Stimulated activated CD4-positive, alpha-beta T cell treated with anti-CD3 and anti-CD28 coated beads, TNF-alpha, amount 100 ng/mL, for 24 hours (primary cell): ENCODE results near the gene C5AR2.
A peak's percentile ranks its signal among the peaks of the same experiment; 100 is the strongest.
"Not testable (repeated sequence)": the region's sequence is repeated elsewhere in the genome, so short reads cannot be mapped to it uniquely, and the experiment has no call there.

Experiments used
- DNase-seq, 3 experiments: peaks; one replicate each; pipeline ENCODE4 v3.0.0-alpha.2; 2020; ENCODE audit warnings: low read depth in 3 of 3

The C5AR2 gene

DNA sequence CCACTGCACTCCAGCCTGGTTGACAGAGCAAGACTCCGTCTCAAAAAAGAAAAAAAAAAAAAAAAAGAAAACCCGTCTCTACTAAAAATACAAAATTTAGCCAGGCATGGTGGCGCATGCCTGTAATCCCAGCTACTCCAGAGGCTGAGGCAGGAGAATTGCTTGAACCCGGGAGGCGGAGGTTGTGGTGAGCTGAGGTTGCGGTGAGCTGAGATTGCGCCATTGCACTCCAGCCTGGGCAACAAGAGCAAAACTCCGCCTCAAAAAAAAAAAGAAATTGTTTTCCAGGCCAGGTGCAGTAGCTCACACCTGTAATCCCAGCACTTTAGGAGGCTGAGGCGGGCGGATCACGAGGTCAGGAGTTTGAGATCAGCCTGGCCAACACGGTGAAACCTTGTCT is 54.6 kb downstream of the C5AR2 start:
- not testable (repeated sequence) for DNase-seq

DNA sequence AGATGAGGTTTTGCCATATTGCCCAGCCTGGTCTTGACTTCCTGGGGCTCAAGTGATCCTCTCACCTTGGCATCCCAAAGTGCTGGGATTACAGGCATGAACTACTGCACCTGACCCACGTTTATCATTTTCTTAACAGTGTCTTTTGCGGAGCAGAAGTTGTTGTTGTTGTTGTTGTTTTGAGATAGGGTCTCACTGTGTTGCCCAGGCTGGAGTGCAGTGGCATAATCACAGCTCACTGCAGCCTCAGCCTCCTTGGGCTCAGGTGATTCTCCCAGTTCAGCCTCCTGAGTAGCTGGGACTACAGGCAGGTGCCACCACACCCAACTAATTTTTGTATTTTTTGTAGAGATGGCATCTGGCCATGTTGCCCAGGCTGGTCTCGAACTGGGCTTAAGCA is 55.6 kb downstream of the C5AR2 start:
- DNase-seq: not testable (repeated sequence)

DNA sequence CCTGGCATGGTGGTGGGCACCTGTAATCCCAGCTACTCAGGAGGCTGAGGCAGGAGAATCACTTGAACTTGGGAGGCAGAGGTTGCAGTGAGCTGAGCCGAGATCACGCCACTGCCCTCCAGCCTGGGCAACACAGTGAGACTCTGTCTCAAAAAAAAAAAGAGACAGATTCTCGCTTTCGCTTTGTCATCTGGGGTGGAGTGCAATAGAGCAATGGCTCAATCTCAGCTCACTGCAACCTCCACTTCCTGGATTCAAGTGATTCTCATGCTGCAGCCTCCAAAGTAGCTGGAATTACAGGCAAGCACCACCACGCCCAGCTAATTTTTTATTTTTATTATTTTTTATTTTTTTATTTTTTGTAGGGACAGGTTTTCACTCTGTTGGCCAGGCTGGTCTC is 56.7 kb downstream of the C5AR2 start:
- DNase-seq: not testable (repeated sequence)

DNA sequence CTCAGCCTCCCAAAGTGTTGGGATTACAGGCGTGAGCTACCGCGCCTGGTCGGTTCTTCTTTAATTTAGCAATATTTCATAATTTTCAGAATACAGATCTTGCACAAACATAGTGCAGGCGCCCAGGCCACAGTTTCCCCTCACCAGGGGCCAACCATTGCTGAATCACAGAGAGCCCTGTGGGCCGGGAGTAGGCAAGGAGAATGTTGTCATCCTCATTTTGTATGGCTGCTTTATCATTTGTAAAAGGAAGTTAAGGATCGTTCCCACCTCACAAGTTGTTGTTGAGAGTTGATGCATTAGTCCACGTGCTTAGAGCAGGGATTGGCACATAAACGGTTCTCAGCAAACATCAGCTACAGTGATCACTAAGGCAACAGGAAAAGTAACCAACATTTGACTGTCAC is 57.2 kb downstream of the C5AR2 start:
- DNase-seq: no peak

DNA sequence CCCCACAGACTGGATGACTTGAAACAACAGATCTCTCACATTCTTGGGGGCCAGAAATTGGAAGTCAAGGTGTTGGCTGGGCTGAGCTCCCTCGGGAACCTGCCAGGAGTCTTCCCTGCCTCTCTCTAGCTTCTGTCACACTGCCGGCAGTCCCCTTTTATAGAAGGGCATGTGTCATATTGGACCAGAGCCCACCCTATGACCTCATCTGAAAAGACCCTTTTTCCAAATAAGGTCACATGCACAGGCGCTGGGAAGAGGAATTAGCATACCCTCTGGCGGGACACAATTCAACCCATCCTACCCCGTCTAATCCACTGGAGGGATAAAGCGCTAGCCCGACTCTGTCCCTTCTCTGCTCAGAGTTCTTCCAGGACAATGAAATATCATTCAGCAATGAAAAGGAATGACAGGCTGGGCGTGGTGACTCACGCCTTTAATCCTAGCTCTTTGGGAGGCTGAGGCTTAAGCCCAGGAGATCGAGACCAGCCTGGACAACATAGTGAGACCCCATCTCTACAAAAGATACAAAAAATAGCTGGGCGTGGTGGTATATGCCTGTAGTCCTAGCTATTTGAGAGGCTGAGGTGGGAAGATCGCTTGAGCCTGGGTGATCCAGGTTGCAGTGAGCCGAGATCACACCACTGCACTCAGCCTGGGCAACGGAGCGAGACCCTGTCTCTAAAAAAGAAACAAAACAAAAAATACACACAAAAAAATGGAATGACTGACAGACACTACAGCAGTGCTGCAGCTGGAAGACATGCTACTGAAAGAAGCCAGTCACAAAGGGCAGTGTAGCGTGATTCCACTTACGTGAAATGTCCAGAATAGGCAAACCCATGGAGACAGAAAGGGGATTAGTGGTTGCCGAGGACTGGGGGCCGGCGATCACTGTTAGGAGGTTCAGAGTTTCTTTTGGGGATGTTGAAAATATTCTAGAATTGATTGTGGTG is 58.8 kb downstream of the C5AR2 start:
- no peak for DNase-seq

DNA sequence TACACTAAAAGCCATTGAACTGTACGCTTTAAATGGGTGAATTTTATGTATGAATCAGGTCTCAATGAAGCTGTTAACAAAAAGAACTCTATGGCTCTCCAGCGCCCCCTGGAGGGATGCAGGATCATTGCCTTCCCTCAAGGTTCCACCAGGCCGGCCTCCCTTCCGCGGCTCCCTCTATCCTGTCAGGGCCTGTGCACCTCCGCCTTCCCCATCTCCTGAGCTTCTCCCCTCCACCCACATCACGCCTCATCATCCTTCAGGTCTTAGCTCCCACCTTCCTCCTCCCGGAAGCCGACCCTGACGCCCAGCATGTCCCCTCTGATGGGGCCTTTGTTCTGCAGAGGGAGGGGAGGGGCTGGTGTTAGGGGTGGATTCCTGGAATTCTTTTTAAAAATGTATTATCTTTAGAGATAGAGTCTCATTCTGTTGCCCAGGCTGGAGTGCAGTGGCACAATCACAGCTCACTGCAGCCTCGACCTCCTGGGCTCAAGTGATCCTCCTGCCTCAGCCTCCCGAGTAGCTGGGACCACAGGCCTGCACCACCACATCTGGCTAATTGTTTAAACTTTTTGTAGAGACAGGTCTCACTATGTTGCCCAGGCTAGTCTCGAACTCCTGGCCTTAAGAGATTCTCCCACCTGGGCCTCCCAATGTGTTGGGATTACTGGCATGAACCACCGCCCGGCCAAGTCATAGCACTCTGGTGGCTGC is 59.7 kb downstream of the C5AR2 start:
- peak; percentile 73 to 80 (median 74) for DNase-seq
